ENCODE data around the gene REM2.
A peak's percentile ranks its signal among the peaks of the same experiment; 100 is the strongest.

The REM2 gene

DNA sequence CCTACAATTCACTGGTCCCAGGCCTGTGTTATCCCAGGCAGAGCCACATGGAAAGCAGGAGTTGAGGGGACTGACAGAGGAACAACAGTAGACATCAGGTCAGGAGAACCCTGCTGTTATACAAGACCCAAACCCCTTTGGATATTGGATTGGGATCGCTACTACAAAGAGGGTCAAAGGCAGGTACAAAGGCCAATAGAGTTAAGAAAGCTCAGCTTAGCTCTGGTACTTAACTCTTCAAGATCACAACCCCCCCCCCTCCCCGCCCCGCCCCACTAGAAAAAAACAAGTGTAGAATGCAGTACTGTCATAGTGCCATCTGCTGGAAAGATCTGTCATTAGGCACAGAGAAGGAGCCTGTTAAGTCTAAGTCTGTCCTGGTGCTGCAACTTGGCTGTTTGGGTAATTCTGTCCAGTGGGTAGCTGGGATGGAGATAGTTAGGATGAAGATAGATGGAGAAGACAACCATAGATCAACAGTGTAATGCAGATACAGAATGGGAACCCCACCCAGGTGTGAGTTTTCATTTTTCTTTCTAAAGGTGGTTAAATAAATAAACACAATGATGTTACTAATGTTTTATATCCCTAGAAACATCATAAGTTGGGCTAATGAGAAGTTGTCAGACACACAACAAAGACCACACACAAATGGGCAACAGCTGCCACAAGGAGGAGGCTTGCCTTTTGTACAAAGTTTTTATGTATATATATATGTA, 17.2 kb downstream of the REM2 start:
- no peak overlapping the region for H3K4me2 ChIP-seq (ENCODE audit: low read length)
- H3K27me3 ChIP-seq (ENCODE audit: control insufficient read depth, low read length): no peaks in the 10 kb centered on the region
- H3K4me1 ChIP-seq (ENCODE audit: control insufficient read depth, low read length): peaks cover 8% of the 10 kb centered on the region
- no peaks in the 10 kb centered on the region for H3K9me2 ChIP-seq (replicated peaks; ENCODE audit: control insufficient read depth, low read length)
- H3K9me3 ChIP-seq (ENCODE audit: control insufficient read depth, insufficient read depth, low read length): no peaks in the 10 kb centered on the region
- peaks cover 64% of the 10 kb centered on the region for H3K36me3 ChIP-seq (ENCODE audit: control insufficient read depth, low read length)
- H3K4me3 ChIP-seq (ENCODE audit: low read length): no peak overlapping the region
- H4K20me1 ChIP-seq (ENCODE audit: control insufficient read depth, insufficient read depth, low read depth, low read length): peaks cover 2% of the 10 kb centered on the region; the same call in 1 of the 2 replicates
- peaks cover 20% of the 10 kb centered on the region for H3F3A ChIP-seq (ENCODE audit: control insufficient read depth, insufficient read depth)
- no peaks in the 10 kb centered on the region for H3K79me2 ChIP-seq (ENCODE audit: control insufficient read depth, low read length)
- TF ChIP-seq EZH2phosphoT487 (IDR thresholded peaks at IDR 0.05; ENCODE audit: borderline replicate concordance, low read length): no peak
- TF ChIP-seq, protein P1, sequence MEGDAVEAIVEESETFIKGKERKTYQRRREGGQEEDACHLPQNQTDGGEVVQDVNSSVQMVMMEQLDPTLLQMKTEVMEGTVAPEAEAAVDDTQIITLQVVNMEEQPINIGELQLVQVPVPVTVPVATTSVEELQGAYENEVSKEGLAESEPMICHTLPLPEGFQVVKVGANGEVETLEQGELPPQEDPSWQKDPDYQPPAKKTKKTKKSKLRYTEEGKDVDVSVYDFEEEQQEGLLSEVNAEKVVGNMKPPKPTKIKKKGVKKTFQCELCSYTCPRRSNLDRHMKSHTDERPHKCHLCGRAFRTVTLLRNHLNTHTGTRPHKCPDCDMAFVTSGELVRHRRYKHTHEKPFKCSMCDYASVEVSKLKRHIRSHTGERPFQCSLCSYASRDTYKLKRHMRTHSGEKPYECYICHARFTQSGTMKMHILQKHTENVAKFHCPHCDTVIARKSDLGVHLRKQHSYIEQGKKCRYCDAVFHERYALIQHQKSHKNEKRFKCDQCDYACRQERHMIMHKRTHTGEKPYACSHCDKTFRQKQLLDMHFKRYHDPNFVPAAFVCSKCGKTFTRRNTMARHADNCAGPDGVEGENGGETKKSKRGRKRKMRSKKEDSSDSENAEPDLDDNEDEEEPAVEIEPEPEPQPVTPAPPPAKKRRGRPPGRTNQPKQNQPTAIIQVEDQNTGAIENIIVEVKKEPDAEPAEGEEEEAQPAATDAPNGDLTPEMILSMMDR (IDR thresholded peaks at IDR 0.05; ENCODE audit: low read depth, low read length, poor library complexity, severe bottlenecking): peak; percentile 67
- no peak overlapping the region; the same call in 1 of the 2 replicates for H3K27ac ChIP-seq (ENCODE audit: low read depth, low read length)

DNA sequence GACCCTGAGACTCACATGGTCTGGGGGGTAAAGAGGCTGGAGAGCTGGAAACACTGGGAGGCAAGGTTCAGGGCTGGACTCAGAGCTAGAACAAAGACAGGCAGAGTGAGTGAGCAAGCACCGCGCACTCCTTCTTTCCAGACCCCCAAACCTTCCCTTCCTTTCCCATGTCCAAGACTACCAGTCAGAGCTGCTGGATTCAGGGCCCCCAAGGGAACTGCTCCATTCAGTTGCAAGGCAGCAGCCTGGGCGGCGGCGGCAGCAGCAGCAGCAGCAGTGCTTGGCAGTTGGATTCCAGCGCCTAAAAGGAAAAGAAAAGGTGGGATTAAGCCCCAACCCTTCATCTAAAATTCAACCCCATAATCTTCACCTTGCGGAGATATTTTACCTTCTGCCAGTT, 18.8 kb downstream of the REM2 start:
- H3F3A ChIP-seq (ENCODE audit: control insufficient read depth, insufficient read depth): peaks cover 15% of the 10 kb centered on the region
- TF ChIP-seq EZH2phosphoT487 (IDR thresholded peaks at IDR 0.05; ENCODE audit: borderline replicate concordance, low read length): no peak
- TF ChIP-seq, protein P1 (IDR thresholded peaks at IDR 0.05; ENCODE audit: low read depth, low read length, poor library complexity, severe bottlenecking): no peak
- no peak overlapping the region for H3K27ac ChIP-seq (ENCODE audit: low read depth, low read length)
- no peaks in the 10 kb centered on the region for H3K27me3 ChIP-seq (ENCODE audit: control insufficient read depth, low read length)
- no peaks in the 10 kb centered on the region for H3K9me2 ChIP-seq (replicated peaks; ENCODE audit: control insufficient read depth, low read length)
- H3K4me1 ChIP-seq (ENCODE audit: control insufficient read depth, low read length): peaks cover 8% of the 10 kb centered on the region
- H4K20me1 ChIP-seq (ENCODE audit: control insufficient read depth, insufficient read depth, low read depth, low read length): peaks cover 2% of the 10 kb centered on the region; the same call in 1 of the 2 replicates
- H3K36me3 ChIP-seq (ENCODE audit: control insufficient read depth, low read length): peaks cover 79% of the 10 kb centered on the region
- no peaks in the 10 kb centered on the region for H3K9me3 ChIP-seq (ENCODE audit: control insufficient read depth, insufficient read depth, low read length)
- H3K4me2 ChIP-seq (ENCODE audit: low read length): no peak overlapping the region
- H3K79me2 ChIP-seq (ENCODE audit: control insufficient read depth, low read length): no peaks in the 10 kb centered on the region
- no peak overlapping the region for H3K4me3 ChIP-seq (ENCODE audit: low read length)

DNA sequence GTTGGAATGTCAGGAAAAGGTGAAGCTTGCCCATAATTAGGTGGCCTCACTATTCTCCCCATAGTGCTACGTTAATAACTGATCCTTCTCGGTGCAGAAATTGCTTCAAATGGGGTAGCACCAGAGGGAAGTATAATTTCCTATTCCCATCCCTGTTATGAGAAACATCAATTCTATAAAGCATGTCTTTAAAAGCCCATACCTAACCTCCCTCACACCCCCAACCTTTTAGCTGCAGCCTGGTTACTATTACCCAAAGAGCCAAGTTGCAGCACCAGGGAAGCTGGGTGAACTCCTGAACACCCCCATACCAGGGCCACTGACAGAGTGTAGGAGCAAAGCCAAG, 20.7 kb downstream of the REM2 start:
- H3K79me2 ChIP-seq (ENCODE audit: control insufficient read depth, low read length): no peaks in the 10 kb centered on the region
- no peaks in the 10 kb centered on the region for H3K9me3 ChIP-seq (ENCODE audit: control insufficient read depth, insufficient read depth, low read length)
- H4K20me1 ChIP-seq (ENCODE audit: control insufficient read depth, insufficient read depth, low read depth, low read length): peaks cover 2% of the 10 kb centered on the region; the same call in 1 of the 2 replicates
- peaks cover 8% of the 10 kb centered on the region for H3K4me1 ChIP-seq (ENCODE audit: control insufficient read depth, low read length)
- H3F3A ChIP-seq (ENCODE audit: control insufficient read depth, insufficient read depth): peaks cover 15% of the 10 kb centered on the region
- H3K4me2 ChIP-seq (ENCODE audit: low read length): no peak overlapping the region
- no peaks in the 10 kb centered on the region for H3K9me2 ChIP-seq (replicated peaks; ENCODE audit: control insufficient read depth, low read length)
- no peak for TF ChIP-seq EZH2phosphoT487 (IDR thresholded peaks at IDR 0.05; ENCODE audit: borderline replicate concordance, low read length)
- TF ChIP-seq, protein P1 (IDR thresholded peaks at IDR 0.05; ENCODE audit: low read depth, low read length, poor library complexity, severe bottlenecking): no peak
- H3K27me3 ChIP-seq (ENCODE audit: control insufficient read depth, low read length): no peaks in the 10 kb centered on the region
- H3K36me3 ChIP-seq (ENCODE audit: control insufficient read depth, low read length): peaks cover 92% of the 10 kb centered on the region
- no peak overlapping the region for H3K27ac ChIP-seq (ENCODE audit: low read depth, low read length)
- no peak overlapping the region for H3K4me3 ChIP-seq (ENCODE audit: low read length)

All from DOHH2 (cell line).